DMS153 (cell line): Measurements from ENCODE around the gene ADARB2.

Experiments used
- DNase-seq: peaks from one replicate; lab custom pipeline; 2025; lab: John Stamatoyannopoulos, UW

Gene ADARB2

DNA sequence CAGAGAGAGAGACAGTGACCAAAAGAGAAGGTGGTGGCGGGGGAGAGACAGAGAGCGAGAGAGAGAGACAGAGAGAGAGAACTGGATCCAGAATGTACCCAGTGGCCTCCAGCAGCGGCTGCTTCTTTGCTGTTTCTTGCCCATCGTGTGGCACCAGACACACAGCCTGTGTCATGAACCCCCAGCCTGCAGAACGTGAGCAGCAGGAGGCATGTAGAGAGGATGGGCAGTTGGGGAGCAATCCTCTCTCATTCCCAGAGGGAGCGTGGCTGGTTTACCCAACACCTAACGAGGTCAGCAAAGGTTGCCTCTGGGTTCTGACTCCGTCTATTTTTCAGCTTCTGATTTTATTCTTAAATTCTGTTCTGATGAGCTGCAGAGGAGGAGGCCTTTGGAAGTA lies 168.1 kb downstream of the ADARB2 start:
- no peak for DNase-seq

DNA sequence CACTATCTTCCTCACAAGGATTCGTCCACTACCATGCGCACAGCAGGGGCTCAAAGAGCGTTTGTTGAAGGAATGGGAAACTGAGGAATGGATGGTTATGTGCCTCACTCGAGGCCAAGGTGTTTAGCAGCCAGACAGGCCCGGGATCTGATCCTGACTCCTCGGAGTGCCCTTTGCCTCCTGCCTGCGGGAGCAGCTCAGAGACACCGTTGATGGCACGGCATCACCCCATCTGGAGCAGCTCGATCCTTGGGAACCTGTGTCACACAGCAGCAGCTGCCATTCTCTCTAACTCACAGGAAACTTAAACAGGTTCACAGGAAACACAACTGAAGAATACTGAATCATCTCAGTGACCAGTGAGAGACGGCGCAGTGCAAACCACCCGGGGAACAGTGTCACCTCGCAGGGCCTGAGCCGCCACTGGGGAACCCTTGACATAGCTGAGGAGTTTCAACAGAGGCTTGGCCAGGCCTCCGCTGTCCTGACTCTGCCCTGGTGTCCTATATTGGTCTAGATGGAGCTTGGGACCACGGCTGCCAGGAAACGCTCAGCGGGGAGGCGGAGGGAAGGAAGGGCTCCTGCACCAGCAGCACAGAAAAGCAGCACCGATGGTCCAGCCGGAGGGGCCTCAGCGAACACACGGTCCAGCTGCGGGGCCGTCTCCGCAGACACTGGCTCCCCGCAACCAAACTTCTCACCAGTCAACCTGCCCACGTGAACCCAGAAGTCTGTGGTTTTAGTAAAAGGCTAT lies 169.4 kb downstream of the ADARB2 start:
- DNase-seq: no peak

DNA sequence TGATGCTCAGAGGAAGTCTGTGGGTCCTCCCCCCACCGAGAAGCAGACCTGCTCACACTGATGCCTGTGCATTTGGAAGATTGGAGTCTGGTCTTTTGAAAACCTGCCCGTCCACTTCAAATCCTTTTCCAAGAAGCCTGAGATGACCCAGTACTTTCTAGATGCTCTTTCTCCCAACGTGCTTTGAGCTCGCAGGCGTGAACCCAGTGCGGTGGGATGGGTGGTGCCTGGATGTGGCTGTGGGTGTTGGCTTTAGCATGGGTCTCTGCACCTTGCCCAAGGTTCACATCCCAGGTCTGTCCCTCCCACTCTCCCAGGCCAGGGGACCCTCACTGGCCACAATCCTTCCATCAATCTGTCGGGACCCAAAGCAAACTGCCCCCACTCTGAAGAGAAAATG lies 170.2 kb downstream of the ADARB2 start:
- no peak for DNase-seq

DNA sequence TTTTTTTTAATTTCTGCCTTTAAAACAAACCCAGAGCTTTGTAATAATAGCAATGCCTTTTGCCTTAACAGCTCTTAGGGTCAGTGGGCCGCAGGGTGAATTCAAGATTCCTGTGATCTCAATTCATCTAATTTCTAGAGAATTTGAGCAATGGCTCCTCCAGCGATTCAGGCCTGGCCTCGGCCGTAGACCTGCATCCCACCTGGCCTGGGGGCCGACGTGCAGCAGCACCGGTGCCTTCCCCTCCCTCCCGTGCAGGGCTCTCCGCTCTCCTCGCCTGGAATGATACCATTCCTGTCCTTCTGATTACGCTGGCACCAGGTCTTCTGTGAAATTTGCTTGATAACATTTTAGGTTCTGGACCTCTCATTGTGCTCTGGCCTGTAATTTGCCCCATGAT lies 172.5 kb downstream of the ADARB2 start:
- DNase-seq: no peak

DNA sequence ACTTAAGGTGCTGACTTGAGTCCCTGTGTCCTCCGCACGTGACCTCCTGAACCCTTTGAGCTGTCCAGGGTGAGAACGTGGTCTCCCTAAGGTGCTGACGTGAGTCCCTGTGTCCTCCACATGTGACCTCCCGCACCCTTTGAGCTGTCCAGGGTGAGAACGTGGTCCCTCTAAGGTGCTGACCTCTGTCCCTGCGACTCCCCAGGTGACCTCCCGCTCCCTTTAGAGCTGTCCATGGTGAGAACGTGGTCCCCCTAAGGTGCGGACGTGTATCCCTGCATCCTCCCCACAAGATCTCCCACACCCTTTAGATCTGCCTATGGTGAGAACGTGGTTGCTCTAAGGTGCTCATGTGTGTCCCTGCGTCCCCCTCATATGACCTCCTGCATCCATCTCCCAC lies 174.3 kb downstream of the ADARB2 start:
- DNase-seq: no peak

DNA sequence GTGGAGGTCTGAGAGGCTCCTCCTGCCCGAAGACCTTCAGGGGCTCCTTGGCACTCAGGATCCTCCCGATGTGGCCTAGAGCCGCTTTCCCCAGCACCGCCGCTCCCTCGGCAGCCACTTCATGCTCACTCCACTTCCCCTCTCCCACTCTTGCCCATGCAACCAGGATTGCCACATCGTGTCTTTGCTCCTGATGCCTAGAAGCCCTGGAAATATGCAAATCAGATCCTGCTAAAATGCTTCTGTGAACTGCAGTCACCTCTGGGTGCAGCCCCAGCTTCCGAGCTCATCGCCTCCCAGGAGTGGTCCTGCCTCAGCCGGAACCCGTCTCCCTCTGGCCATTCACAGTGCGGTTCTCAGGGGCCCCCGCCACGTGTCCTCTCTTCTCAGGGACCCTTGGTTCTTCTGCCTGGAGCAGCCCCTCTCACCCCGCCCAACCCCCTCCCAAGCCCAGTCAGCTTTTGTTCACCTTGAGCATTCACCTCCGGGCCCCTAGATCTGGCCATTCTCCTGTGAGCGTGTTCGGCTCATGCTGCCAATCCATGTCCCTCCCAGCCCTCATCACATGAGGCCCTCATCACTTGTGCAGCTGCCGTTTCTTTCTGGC lies 175.5 kb downstream of the ADARB2 start:
- DNase-seq: no peak

DNA sequence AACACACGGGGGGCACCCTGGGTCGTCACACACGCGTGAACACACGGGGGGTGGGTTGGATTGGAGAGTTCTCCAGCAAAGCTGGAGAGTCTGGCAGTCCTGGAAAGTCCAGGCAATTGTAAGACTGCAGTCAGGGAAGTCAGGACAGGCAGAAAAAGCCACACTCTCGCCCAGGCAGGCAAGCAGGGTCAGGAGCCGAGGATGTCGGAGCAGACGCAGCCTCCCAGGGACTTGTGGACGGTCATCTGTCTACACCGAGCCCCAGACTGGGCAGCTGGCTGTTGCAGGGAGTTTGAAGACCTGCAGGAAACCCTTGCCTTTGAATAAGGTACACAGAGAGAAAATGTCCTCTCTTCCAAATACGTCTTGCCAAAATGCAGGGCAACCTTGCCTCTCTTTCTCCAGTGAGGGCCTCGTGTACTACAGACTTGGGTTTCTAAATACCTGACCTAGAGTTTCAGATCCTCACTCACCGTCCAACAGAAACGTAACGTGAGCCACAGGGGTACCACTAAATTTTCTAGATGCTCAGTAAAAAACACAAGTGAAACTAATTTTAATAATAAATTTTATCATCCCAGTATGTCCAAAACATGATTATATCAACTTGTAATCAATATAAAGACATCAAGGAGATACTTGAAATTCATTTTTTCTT lies 176.7 kb downstream of the ADARB2 start:
- no peak for DNase-seq

DNA sequence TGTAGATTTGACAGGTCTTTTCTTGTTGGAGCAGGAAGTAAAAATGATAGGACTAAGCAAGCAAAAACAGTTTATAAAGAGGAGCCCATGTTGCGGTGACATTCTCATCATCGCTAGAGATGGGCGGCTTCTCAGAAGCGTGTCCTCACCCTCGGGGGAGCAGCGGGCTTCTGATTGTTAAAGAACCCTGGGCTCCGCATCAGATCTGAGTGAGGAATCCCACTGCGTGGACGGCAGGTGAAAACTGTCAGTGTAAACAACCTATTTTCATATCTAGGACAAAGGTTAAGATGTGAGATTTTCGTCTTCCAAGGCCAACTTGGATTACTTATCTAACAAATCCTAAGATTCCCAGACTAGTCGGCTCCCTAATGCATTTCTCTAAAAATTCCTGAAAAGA lies 177.6 kb downstream of the ADARB2 start:
- DNase-seq: no peak

DNA sequence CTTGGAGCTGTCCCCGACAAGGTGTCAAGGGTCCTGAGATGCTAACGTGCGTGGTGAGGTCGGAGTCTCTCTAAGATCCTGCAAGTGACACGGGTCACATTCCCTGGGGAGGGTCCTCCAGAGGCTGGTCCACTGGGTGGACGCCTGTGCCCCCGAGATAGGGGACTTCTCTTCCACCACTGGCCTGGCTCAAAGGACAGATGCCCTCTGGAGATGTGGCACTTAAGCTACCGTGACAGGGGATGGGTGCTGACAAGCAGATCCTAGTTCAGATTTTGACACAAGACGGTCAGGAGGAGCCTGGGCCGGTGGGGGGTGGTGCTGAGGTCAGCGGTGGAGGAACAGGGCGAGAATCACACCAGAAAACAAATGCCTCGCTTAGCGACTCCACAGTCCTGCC lies 178.0 kb downstream of the ADARB2 start:
- no peak for DNase-seq

DNA sequence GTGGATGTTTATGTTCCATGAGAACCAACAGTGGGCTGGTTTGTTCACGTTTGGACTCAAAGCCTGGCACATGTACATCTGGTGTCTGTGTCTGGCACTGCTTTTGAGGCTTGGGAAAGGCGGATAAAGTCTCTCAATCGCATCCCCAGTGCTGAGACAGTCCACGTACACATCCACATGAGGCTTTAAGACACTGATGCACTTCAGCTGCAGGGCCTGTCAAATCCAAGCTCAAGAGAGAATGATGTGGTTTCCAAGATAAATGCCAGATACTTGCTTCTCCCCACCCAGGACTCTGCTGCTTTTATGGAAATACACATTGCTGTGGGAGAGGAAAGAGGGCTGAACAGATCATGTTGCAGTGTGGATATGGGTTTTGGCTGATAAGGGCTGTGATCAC lies 178.4 kb downstream of the ADARB2 start:
- DNase-seq: no peak

DNA sequence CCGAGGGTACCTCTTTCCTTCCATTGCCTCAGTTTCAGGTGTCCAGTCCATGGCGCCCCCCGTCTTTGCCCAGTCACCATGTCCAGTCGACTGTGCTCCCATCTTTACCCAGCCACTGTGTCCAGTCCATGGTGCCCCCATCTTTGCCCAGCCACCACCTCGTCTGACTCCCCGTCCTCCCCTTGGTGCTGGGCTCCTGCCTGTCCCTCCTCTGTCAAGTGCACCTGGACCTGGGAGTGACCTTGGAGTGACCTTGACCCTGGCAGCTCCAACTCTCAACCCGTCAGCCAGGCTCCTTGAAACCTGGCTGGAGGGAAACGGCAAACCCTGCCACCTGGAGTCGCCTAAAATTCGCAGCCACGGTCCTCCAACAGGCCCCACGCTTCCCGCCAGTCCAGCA lies 180.2 kb downstream of the ADARB2 start:
- DNase-seq: no peak

DNA sequence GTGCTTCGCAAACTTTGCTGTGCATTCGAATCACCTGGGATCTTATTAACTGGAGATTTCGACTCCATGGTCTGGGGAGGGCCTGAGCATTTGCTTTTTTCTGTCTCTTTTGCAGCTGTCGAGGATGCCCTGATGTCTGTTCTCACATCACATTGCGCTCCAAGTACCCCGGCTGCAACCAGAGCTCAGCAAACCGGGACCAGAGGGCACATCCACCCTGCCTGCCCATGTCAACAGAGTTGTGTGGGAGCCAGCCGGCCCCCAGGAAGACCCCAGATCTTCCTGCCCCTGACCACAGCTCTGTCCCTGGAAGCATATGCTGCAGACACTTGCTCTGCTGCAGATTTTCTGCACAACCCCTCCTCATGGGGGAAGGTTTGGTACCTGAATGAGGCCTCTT lies 180.8 kb downstream of the ADARB2 start:
- DNase-seq: no peak

DNA sequence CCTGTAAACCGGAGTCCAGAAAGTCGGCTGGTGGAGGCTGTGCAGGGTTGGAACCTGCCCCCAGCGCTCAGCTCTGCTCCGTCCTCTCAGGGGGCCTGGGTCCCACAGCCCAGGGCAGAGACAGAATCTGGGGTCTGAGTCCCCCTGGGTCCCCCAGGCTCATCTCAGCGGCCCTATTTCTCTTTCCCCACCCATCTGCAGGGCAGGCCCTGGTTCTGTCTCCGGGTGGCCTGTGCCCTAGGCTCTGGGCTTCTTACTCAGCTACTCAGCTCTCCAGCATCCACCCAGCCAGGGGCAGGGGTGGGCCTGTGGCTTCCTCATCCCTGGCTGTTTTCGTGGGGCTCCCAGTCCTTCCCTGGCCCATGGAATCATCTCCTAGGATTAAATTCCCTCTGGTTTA lies 183.4 kb downstream of the ADARB2 start:
- no peak for DNase-seq

DNA sequence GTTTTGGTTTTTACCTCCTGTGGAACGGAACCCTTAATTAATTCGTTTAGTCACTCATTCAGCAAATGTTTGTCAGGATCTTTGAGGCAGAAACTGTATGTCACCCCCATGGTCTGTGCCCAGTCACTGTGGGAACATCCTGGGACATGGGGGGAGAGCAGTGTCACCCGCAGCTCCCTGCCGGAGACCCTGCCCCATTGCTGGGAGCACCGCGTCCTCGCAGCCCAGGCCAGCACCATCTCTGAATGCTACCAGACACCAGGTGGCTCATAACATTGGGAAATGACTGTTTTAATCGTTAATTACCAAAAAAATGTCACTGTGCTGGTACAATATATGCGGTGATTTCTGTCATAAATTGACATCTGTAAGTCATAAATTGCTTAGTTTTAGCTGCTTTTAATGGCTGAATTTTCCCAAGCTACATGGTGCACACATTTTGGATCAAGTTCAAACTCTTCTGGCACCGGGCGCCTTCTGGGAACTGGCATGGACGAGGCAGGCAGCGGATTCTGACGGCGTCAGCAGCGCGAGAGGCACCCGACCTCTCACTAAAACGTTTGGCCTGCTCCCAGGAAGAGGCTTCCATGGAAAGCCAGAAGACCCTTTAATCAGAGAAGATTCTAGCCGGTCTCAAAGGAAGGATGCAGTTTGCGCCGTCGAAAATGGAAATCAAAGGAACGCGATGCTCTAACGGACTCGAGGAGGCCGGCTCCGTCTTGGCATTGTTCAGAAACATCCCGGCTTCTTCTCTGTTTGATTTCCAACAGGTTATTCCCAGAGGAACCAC lies 184.2 kb downstream of the ADARB2 start:
- no peak for DNase-seq

DNA sequence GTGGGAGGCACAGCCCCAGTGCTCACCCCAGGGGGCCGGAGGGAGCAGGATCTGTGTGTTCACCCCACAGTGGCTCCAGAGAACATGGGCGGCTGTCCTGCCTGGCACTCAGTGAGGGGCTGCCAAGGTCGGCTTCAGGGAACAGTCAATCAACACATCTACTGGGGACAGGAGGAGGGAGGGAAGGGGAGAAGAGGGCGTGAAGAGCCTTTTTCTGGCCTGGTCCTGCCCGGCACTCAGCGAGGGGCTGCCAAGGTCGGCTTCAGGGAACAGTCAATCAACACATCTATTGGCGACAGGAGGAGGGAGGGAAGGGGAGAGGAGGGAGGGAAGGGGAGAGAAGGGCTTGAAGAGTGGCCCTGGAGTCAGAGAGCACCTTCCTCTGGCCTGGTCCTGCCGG lies 184.9 kb downstream of the ADARB2 start:
- DNase-seq: no peak

DNA sequence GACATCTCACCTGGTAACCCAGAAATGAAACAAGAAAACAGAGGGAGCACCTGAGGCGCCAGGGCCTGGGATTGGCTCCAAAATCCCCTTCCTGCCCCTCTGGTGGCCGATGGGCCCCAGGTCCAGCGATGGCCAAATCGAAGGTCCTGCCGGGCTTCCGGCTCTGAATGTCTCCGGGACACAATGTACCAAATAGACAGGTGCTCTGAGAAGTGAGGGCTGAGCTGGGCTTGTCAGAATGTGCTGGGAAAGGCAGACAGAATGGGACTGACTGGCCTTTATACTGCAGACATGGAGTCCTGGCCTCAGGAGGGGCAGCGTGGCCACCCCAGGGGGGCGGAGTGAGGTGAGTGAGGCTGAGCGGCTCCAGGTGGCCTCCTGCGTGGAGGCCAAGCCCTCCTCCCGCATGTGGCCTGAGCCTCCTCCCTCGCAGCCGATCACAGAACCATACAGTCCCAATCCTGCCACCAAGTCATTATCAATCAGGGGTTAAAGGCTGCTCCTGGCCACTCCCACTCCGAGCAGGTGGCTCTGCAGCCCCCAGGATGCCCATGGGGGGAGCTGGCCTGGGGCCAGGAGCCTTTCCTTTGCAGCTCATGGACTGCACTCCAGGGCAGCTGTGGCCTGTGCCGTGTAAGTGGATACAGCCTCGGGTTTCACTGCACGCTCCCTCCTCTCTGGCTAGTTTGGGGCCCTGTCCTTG lies 185.5 kb downstream of the ADARB2 start:
- DNase-seq: peak; percentile 11

DNA sequence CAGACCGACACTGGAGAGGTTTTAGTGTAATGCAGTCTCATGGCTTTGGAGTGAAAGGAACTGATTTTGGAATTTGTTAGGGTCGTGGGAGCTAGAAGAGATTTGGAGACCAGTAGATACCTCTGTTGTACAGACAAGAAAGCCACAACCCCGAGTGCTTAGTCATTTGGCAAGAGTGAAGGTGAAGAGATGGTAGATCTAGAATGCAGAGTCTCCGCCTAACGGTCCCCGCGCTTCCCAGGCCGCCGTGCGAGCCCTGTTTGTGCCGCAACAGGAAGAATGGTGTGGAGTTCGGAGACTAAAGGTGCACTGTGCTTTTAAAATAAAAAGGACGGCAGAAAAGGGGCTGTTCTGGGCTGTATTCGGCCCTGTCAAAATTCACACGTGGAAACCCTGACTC lies 186.7 kb downstream of the ADARB2 start:
- DNase-seq: no peak

DNA sequence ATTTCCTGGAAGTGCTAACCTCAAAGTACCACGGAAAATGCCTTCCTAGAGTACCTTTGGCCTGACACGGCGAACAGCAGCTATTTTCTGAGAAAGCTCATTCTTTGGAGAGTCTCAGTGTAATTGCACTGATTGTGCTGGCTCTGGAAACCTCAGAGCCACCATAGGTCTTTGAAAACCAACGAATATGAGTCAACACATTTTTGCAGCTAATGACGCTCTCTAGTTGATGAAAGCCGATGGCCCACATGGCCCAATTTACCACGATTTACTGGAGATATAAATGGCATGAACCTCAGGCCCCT lies 187.1 kb downstream of the ADARB2 start:
- DNase-seq: no peak

DNA sequence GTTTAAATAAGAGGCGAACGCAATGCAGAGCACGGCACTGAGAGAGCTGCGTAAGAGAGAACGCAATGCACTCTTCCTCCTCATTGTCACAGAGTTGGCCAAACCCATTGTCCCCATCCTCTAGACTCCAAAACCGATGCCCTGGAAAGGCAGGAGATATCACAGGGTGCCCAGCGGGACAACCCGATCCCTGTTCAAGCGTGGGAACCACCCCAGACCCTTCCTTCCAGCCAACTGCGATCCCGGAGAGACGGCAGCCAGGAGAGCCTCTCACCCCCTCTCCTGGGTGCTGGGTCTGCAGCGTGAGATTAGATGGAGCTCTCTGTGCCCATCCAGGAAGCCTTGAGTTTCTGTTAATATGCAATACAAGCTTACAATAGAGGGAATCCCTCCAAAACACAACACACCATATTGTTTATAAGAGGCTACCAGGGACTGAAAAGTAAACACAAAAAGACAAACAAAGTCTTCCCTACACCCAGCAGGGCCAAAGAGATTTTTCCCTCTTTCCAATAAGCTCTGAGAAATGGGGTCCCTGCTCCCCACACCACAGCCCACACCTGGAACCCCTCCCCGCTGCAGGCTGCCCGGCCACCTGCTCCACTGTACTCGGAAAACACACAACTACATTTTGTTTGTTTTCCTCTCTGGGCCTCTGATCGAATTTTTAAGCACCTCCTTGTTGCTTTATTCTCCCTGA lies 187.6 kb downstream of the ADARB2 start:
- DNase-seq: peak; percentile 76

DNA sequence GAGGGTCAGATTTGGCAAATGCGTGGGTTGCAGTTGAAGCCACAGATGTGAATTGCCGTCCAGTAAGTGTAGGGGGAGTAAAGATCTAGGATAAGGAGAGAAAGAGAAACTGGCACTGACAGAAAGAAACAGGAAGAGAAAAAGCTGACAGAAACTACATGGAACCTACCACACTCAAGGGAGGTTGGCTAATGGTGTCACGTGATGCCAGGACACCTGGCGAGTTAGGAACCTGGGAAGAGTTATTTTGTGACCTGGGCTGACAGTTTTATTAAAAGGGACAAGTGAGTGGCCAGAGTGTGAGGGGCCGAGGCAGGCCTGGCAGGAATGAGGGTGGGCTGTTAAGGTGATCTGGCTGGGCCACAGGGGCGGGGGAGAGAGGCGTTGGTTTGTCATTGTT lies 188.7 kb downstream of the ADARB2 start:
- DNase-seq: no peak

DNA sequence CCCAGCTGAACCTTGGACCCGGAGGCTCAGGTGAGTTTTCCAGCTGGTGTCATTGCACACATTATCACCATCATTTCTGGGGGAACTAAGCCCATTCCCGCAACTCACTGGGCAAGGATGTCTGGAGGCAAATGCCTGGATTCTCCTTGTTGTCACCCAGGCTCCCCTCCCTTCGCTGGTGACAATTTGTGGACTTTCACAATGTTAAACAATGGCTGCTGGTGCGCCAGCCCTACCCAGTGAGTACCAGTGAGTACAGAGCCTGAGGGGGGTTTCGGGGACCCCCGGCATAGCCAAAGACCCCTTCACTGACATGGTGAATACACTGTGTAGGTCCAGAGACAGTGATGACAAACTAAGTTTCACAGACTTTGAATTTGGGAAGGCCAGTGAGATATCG lies 189.2 kb downstream of the ADARB2 start:
- no peak for DNase-seq
